Measurements from ENCODE around the gene SH3TC1. TPM values are rescaled to one million over a fixed set of nuclear protein-coding genes. Genes with fewer than 3 reads are reported as not detected.

The SH3TC1 gene
- polyA plus RNA-seq, 3 donors: 36.9 to 85.7 (median 41.9) TPM

DNA sequence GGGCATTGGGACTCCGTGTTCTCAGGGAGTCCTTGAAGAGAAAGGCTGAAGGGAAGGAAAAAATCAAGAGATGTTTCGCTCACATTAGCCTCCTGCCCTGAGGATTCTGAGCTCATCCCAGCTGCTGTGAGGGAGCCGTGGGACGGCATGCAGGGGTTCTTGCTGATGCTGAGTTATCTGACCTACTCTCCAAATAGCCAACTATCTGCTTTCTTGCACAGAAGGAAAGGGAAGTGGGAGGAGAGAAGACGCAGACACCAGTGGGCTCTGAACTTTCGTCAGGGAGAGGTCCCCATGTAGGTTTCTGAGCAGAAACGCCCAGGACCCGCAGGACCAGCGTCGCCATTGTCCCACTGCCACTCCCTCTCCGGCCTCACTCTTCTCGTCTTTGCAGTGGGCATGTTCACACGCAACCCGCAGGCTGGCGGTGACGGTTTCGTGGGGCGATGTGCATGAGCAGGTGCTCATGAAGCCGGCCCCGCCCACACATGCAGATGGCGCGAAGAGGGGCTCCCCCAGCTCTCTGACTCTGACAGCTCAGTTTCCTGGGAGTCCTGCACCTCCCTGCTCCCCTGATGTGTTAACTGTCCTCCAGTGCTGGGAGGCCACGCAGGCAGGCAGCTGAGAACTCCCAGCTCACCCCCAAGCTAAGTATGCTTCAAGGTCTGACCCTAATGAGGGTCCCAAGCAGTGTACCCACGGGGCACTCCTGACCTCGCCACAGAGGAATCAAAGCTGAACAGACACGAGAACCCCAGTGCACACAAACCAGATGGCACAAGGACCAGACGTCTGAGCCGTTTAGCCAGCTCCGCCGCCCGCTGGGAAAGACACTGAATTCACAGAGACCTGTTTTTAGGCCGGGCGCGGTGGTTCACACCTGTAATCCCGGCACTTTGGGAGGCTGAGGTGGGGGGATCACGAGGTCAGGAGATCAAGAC, 26.8 kb upstream of the SH3TC1 start:
- H2AFZ ChIP-seq (ENCODE audit: insufficient read depth, low read depth, low read length, poor library complexity, severe bottlenecking): no peak overlapping the region
- no peak overlapping the region for H3K4me3 ChIP-seq (replicated peaks in 1 of 3; ENCODE audit: low read depth in 2 of 3, low read length in 3 of 3)
- intact Hi-C loops (cut with micrococcal nuclease): loop anchor here in 1 of 2 donors (5.0 kb wide), 1 partner anchor 50 kb away; no protein-coding TSS in a partner anchor
- Mint-ChIP-seq H3K36me3 (no peaks in the 10 kb centered on the region), H3K4me1 (peaks cover 29% of the 10 kb centered on the region), H3K27me3 (ENCODE audit: low read depth in 3 of 3) (peaks cover 8 to 12% (median 12%) of the 10 kb centered on the region in 3 donors), H3K27ac (peak overlapping the region in 1 of 7 donors; percentile 17), H3K9me3 (peaks cover 2 to 20% (median 12%) of the 10 kb centered on the region in 7 donors), H3K4me3 (peak overlapping the region in 1 of 2 donors; percentile 28)
- no peak overlapping the region for H3K4me2 ChIP-seq (replicated peaks; ENCODE audit: extremely low read depth, low read length, poor library complexity, severe bottlenecking)
- TF ChIP-seq, protein P1, sequence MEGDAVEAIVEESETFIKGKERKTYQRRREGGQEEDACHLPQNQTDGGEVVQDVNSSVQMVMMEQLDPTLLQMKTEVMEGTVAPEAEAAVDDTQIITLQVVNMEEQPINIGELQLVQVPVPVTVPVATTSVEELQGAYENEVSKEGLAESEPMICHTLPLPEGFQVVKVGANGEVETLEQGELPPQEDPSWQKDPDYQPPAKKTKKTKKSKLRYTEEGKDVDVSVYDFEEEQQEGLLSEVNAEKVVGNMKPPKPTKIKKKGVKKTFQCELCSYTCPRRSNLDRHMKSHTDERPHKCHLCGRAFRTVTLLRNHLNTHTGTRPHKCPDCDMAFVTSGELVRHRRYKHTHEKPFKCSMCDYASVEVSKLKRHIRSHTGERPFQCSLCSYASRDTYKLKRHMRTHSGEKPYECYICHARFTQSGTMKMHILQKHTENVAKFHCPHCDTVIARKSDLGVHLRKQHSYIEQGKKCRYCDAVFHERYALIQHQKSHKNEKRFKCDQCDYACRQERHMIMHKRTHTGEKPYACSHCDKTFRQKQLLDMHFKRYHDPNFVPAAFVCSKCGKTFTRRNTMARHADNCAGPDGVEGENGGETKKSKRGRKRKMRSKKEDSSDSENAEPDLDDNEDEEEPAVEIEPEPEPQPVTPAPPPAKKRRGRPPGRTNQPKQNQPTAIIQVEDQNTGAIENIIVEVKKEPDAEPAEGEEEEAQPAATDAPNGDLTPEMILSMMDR (IDR thresholded peaks at IDR 0.05): no peak
- no peak overlapping the region for H3K9ac ChIP-seq (ENCODE audit: insufficient read depth, low read length, poor library complexity, severe bottlenecking)
- 88% methylated on average over 32 of the region's 36 CpGs for WGBS (ENCODE audit: insufficient coverage)
- no peaks in the 10 kb centered on the region for H3K79me2 ChIP-seq (ENCODE audit: insufficient read depth, low read length)
- peaks cover 6 to 9% of the 10 kb centered on the region in 2 donors for H3K9me3 ChIP-seq (replicated peaks in 1 of 2; ENCODE audit: control insufficient read depth in 1 of 2, insufficient read depth in 1 of 2, low read length in 2 of 2)
- H3K4me1 ChIP-seq (ENCODE audit: control insufficient read depth in 1 of 2, insufficient read depth in 2 of 2, low read length in 2 of 2): peaks cover 24 to 32% of the 10 kb centered on the region in 2 donors
- no peak overlapping the region for H3K27ac ChIP-seq (ENCODE audit: low read depth in 1 of 2, low read length in 2 of 2)
- H3K27me3 ChIP-seq (ENCODE audit: control insufficient read depth in 2 of 2, insufficient read depth in 2 of 2, low read length in 2 of 2): no peaks in the 10 kb centered on the region
- no peaks in the 10 kb centered on the region for H4K20me1 ChIP-seq (ENCODE audit: insufficient read depth, low read length)
- H3K36me3 ChIP-seq (replicated peaks in 1 of 2; ENCODE audit: control insufficient read depth in 1 of 2, insufficient read depth in 2 of 2, low read length in 2 of 2): no peaks in the 10 kb centered on the region
- DNase-seq: no peak

DNA sequence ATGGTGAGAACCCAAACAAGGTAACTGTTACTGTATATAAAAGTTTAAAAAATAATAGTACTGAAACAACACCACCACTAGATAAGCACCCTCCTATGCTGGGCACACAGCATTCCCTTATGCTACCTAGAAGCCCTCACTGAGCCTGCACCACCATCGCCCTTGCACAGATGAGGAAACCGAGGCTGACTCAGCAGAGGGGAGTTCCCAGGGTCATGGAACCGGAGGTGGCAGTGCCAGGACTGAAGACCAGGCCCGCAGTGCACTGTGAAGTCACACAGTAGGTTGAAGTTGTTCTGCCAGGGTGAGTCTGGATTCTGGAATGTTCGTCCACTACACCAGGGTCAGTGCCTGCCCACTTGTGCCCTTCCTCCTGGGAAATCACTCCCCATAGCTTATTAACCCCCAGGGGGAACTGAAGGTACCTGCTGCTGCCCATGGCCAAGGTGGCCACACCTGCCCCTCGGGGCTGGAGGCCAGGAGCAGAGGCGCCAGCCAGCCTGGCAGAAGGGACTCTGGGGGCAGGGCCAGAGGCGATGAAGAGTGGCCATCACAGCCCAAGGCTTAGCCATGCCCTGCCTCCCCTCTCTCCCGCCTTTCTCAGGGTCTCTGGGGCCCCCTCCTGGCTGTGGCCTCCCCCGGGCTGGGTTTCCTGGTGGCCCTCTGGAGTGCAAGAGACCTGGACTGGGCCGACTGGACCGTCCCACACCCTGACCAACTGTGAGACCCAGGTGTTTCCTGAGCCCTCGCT, 25.4 kb upstream of the SH3TC1 start:
- Histone ChIP-seq H2AFZ (ENCODE audit: insufficient read depth, low read depth, low read length, poor library complexity, severe bottlenecking) (no peak overlapping the region), H3K27ac (ENCODE audit: low read depth in 1 of 2, low read length in 2 of 2) (no peak overlapping the region), H3K9me3 (replicated peaks in 1 of 2; ENCODE audit: control insufficient read depth in 1 of 2, insufficient read depth in 1 of 2, low read length in 2 of 2) (peaks cover under 1 to 4% of the 10 kb centered on the region in 2 donors), H3K36me3 (replicated peaks in 1 of 2; ENCODE audit: control insufficient read depth in 1 of 2, insufficient read depth in 2 of 2, low read length in 2 of 2) (no peaks in the 10 kb centered on the region), H3K4me2 (replicated peaks; ENCODE audit: extremely low read depth, low read length, poor library complexity, severe bottlenecking) (no peak overlapping the region), H3K4me1 (ENCODE audit: control insufficient read depth in 1 of 2, insufficient read depth in 2 of 2, low read length in 2 of 2) (peaks cover 10 to 18% of the 10 kb centered on the region in 2 donors), H3K4me3 (replicated peaks in 1 of 3; ENCODE audit: low read depth in 2 of 3, low read length in 3 of 3) (no peak overlapping the region), H3K27me3 (ENCODE audit: control insufficient read depth in 2 of 2, insufficient read depth in 2 of 2, low read length in 2 of 2) (no peaks in the 10 kb centered on the region), H3K79me2 (ENCODE audit: insufficient read depth, low read length) (no peaks in the 10 kb centered on the region), H4K20me1 (ENCODE audit: insufficient read depth, low read length) (no peaks in the 10 kb centered on the region), H3K9ac (ENCODE audit: insufficient read depth, low read length, poor library complexity, severe bottlenecking) (no peak overlapping the region)
- H3K27ac Mint-ChIP-seq: no peak overlapping the region
- peaks cover under 1 to 8% (median 4%) of the 10 kb centered on the region in 7 donors for H3K9me3 Mint-ChIP-seq
- H3K4me1 Mint-ChIP-seq: peaks cover 15% of the 10 kb centered on the region
- no peak overlapping the region for H3K4me3 Mint-ChIP-seq
- WGBS (ENCODE audit: insufficient coverage): 84% methylated on average over 5 of the region's 13 CpGs
- no peaks in the 10 kb centered on the region for H3K36me3 Mint-ChIP-seq
- peak in 1 of 3 donors; percentile 50 for DNase-seq
- intact Hi-C loops (cut with micrococcal nuclease): loop anchor here in 1 of 2 donors (5.0 kb wide), 1 partner anchor 49 kb away; no protein-coding TSS in a partner anchor
- TF ChIP-seq, protein P1 (IDR thresholded peaks at IDR 0.05): no peak
- H3K27me3 Mint-ChIP-seq (ENCODE audit: low read depth in 3 of 3): peaks cover 8 to 15% (median 13%) of the 10 kb centered on the region in 3 donors

All from CD14-positive monocyte (primary cell).